8988T (cell line): ENCODE results near the gene OPN4.

ENCODE experiments used
- DNase-seq: peaks from one replicate; pipeline ENCODE4 v3.0.0; 2011

Gene OPN4

GRCh38 chr10:86647773-86648703, 6.3 kb upstream of the OPN4 start:
- DNase-seq = no peak

GRCh38 chr10:86648704-86649427, 5.5 kb upstream of the OPN4 start:
- DNase-seq = no peak

- no peak for DNase-seq
Measured at GRCh38 chr10:86649471-86650150, 4.7 kb upstream of the OPN4 start.

GRCh38 chr10:86650151-86650550, 4.2 kb upstream of the OPN4 start:
- no peak for DNase-seq

- DNase-seq = no peak
Measured at GRCh38 chr10:86651021-86651471, 3.3 kb upstream of the OPN4 start.

GRCh38 chr10:86651631-86652331, 2.6 kb upstream of the OPN4 start:
- no peak for DNase-seq

- DNase-seq = no peak
Measured at GRCh38 chr10:86652361-86653202, 1.8 kb upstream of the OPN4 start.

- DNase-seq = peak; percentile 8
Measured at GRCh38 chr10:86653379-86653778, 968 bp upstream of the OPN4 start.

- DNase-seq = no peak
Measured at GRCh38 chr10:86653987-86654386, 360 bp upstream of the OPN4 start.

GRCh38 chr10:86655173-86655540, 810 bp downstream of the OPN4 start:
- DNase-seq = no peak

- DNase-seq = no peak
Measured at GRCh38 chr10:86655596-86655995, 1.2 kb downstream of the OPN4 start.

GRCh38 chr10:86657011-86657395, 2.7 kb downstream of the OPN4 start:
- no peak for DNase-seq

GRCh38 chr10:86657396-86658011, 3.2 kb downstream of the OPN4 start:
- DNase-seq = no peak

GRCh38 chr10:86658261-86658741, 4.0 kb downstream of the OPN4 start:
- DNase-seq = no peak

GRCh38 chr10:86658751-86659150, 4.4 kb downstream of the OPN4 start:
- DNase-seq = no peak

GRCh38 chr10:86659161-86659691, 4.9 kb downstream of the OPN4 start:
- no peak for DNase-seq

GRCh38 chr10:86659721-86660453, 5.5 kb downstream of the OPN4 start:
- no peak for DNase-seq

GRCh38 chr10:86661161-86662025, 7.0 kb downstream of the OPN4 start:
- no peak for DNase-seq
